WTC11 (cell line): ENCODE data around the gene NUP210L. TPM values are rescaled to one million over a fixed set of nuclear protein-coding genes. Genes with fewer than 3 reads are reported as not detected.

Experiments used
- ATF3 ChIP-seq: sonication (generic); formaldehyde crosslinking; conservative IDR thresholded peaks from 2 replicates; pipeline ENCODE4 v1.8.1; 2022; ENCODE audit warnings: mild to moderate bottlenecking, missing genetic modification reagents
- E2F5 ChIP-seq: sonication (generic); formaldehyde crosslinking; IDR thresholded peaks from 2 replicates; pipeline ENCODE4 v1.8.1; 2022; ENCODE audit warnings: mild to moderate bottlenecking, moderate library complexity, missing genetic modification reagents
- FOXP1 ChIP-seq: sonication (generic); formaldehyde crosslinking; IDR thresholded peaks from 2 replicates; pipeline ENCODE4 v1.8.0; 2022; ENCODE audit warnings: missing genetic modification reagents, mild to moderate bottlenecking, moderate library complexity, borderline replicate concordance
- GRHL2 ChIP-seq: fragments of 250-450 bp; sonication (Bioruptor Pico); IDR thresholded peaks from 2 replicates; pipeline ENCODE4 v1.8.0; 2022; ENCODE audit warnings: mild to moderate bottlenecking, moderate library complexity; ENCODE audit not compliant: insufficient replicate concordance, severe bottlenecking
- JAZF1 ChIP-seq: fragments of 250-450 bp; sonication (Bioruptor Pico); IDR thresholded peaks from 2 replicates; pipeline ENCODE4 v1.9.0; 2021; ENCODE audit warnings: moderate library complexity, mild to moderate bottlenecking, inconsistent platforms
- JUN ChIP-seq: sonication (generic); formaldehyde crosslinking; IDR thresholded peaks from 2 replicates; pipeline ENCODE4 v1.8.0; 2023; ENCODE audit warnings: mild to moderate bottlenecking, missing genetic modification reagents
- MAX ChIP-seq: sonication (generic); formaldehyde crosslinking; IDR thresholded peaks from 2 replicates; pipeline ENCODE4 v1.8.0; 2022; ENCODE audit warnings: mild to moderate bottlenecking, missing genetic modification reagents
- NFE2L1 ChIP-seq: sonication (generic); formaldehyde crosslinking; IDR thresholded peaks from 2 replicates; pipeline ENCODE4 v1.8.1; 2023; ENCODE audit warnings: missing genetic modification reagents
- NFYB ChIP-seq: sonication (generic); formaldehyde crosslinking; conservative IDR thresholded peaks from 2 replicates; pipeline ENCODE4 v1.8.0; 2022; ENCODE audit warnings: low read depth, missing genetic modification reagents
- NR3C1 ChIP-seq: sonication (generic); formaldehyde crosslinking; conservative IDR thresholded peaks from 2 replicates; pipeline ENCODE4 v1.8.1; 2023; ENCODE audit warnings: low read depth, mild to moderate bottlenecking, missing genetic modification reagents
- PRDM15 ChIP-seq: sonication (generic); formaldehyde crosslinking; IDR thresholded peaks from 2 replicates; pipeline ENCODE4 v1.8.0; 2022; ENCODE audit warnings: missing genetic modification reagents
- STAT6 ChIP-seq: sonication (generic); formaldehyde crosslinking; conservative IDR thresholded peaks from 2 replicates; pipeline ENCODE4 v1.8.1; 2023; ENCODE audit warnings: mild to moderate bottlenecking, low read depth, missing genetic modification reagents, moderate library complexity
- TCF7 ChIP-seq: sonication (generic); formaldehyde crosslinking; IDR thresholded peaks from 2 replicates; pipeline ENCODE4 v1.8.0; 2022; ENCODE audit warnings: mild to moderate bottlenecking, low read depth, missing genetic modification reagents, moderate library complexity
- TEAD4 ChIP-seq: sonication (generic); formaldehyde crosslinking; IDR thresholded peaks from 2 replicates; pipeline ENCODE4 v1.8.0; 2022; ENCODE audit warnings: mild to moderate bottlenecking, missing genetic modification reagents
- ZMAT4 ChIP-seq: fragments of 250-450 bp; sonication (Bioruptor Pico); IDR thresholded peaks from 2 replicates; pipeline ENCODE4 v1.9.0; 2021; ENCODE audit warnings: mild to moderate bottlenecking
- ZNF416 ChIP-seq: fragments of 250-450 bp; sonication (Bioruptor Pico); IDR thresholded peaks from 2 replicates; pipeline ENCODE4 v1.9.0; 2021; ENCODE audit warnings: mild to moderate bottlenecking, inconsistent platforms
- ZNF423 ChIP-seq: fragments of 250-450 bp; sonication (Bioruptor Pico); IDR thresholded peaks from 2 replicates; pipeline ENCODE4 v2.1.2; 2022; ENCODE audit warnings: mild to moderate bottlenecking, moderate library complexity
- ZNF532 ChIP-seq: fragments of 250-450 bp; sonication (Bioruptor Pico); IDR thresholded peaks from 2 replicates; pipeline ENCODE4 v1.9.0; 2021; ENCODE audit warnings: mild to moderate bottlenecking, borderline replicate concordance
- total RNA-seq: library from RNA; stranded (reverse); gene quantifications from 3 replicates; pipeline ENCODE4 v1.2.3, GENCODE V29; 2021

The NUP210L gene
- total RNA-seq, 1 experiment from 2014 or later = 0.02 TPM

- no peak for TF ChIP-seq PRDM15 (CRISPR knock-in tag)
- TF ChIP-seq MAX (CRISPR knock-in tag) = peak; percentile 92; the same call in 1 of the 2 replicates
- TF ChIP-seq GRHL2 (CRISPR knock-in tag) = no peak
- TF ChIP-seq FOXP1 = peak; percentile 85
- no peak for TF ChIP-seq ZNF416 (CRISPR knock-in tag)
- TF ChIP-seq TCF7 (CRISPR knock-in tag) = no peak
- peak; percentile 96 for TF ChIP-seq NFYB (CRISPR knock-in tag)
- TF ChIP-seq E2F5 (CRISPR knock-in tag) = 0 out of 2 replicates have a peak, but pooled peaks have one; percentile 27
- TF ChIP-seq ZMAT4 (CRISPR knock-in tag) = no peak
- no peak for TF ChIP-seq TEAD4 (CRISPR knock-in tag)
- TF ChIP-seq ZNF423 (CRISPR knock-in tag) = peak; percentile 34; the same call in 1 of the 2 replicates
- TF ChIP-seq ZNF532 (CRISPR knock-in tag) = 0 out of 2 replicates have a peak, but pooled peaks have one; percentile 69
- TF ChIP-seq JAZF1 (CRISPR knock-in tag) = no peak
- TF ChIP-seq NFE2L1 (CRISPR knock-in tag) = peak; percentile 49
- no peak for TF ChIP-seq JUN (CRISPR knock-in tag)
- no peak for TF ChIP-seq STAT6
- TF ChIP-seq NR3C1 (CRISPR knock-in tag) = 0 out of 2 replicates have a peak, but pooled peaks have one; percentile 66
- no peak for TF ChIP-seq ATF3
Measured at GRCh38 chr1:153967107-153967999, 187.5 kb downstream of the NUP210L start, which contains the start of gene CREB3L4 (continued).
